Colonic mucosa (tissue), 4 donors: ENCODE results near the gene SNX21. TPM values are rescaled to one million over a fixed set of nuclear protein-coding genes. Genes with fewer than 3 reads are reported as not detected.

Experiments
- DNase-seq: peaks from one replicate; pipeline ENCODE4 v3.0.0-alpha.2; 2020
- H3K27ac ChIP-seq: fragments of 200-600 bp; one replicate; pipeline ENCODE4 v1.8.0; 2021
- H3K27me3 ChIP-seq: fragments of 200-600 bp; one replicate; pipeline ENCODE4 v1.8.0; 2021
- H3K36me3 ChIP-seq: fragments of 200-600 bp; one replicate; pipeline ENCODE4 v1.8.0; 2021
- H3K4me1 ChIP-seq: fragments of 200-600 bp; one replicate; pipeline ENCODE4 v1.8.0; 2021; ENCODE audit warnings: mild to moderate bottlenecking
- H3K4me3 ChIP-seq: fragments of 200-600 bp; one replicate; pipeline ENCODE4 v1.8.0; 2021
- H3K9ac ChIP-seq, 2 donors: one replicate each; pipeline ENCODE4 v1.7.0; 2013; ENCODE audit warnings: control low read depth in 2 of 2, low read depth in 2 of 2, low read length in 2 of 2
- H3K9me3 ChIP-seq: fragments of 200-600 bp; one replicate; pipeline ENCODE4 v1.8.0; 2021
- intact Hi-C: fragments of 100-400 bp; cut with DNase I; formaldehyde crosslinking; loops from one replicate; pipeline ENCODE4 v1.14.1; 2022
- total RNA-seq, 2 donors: library from RNA; stranded (reverse); fragmentation: NEBNext Ultra II Directional in 1 of 2; extraction: Animal tissue kit (Norgen Biotek cat#: 25700) in 1 of 2; gene quantifications; one replicate each; pipeline ENCODE4 v1.2.1, GENCODE V29; 2021
- TF ChIP-seq, protein P1 (sequence below): fragments of 200-600 bp; IDR thresholded peaks from one replicate; pipeline ENCODE4 v1.8.0; 2022; ENCODE audit warnings: antibody characterized with exemption, mild to moderate bottlenecking
- donor health status: healthy.
- donor health status: DM: no; HTN: no; CAD: no.
- donor health status: DM: no; HTN: no; CAD: no.

SNX21 gene
- total RNA-seq, 2 donors from 2014 or later: 11.2 to 12.6 TPM

DNA sequence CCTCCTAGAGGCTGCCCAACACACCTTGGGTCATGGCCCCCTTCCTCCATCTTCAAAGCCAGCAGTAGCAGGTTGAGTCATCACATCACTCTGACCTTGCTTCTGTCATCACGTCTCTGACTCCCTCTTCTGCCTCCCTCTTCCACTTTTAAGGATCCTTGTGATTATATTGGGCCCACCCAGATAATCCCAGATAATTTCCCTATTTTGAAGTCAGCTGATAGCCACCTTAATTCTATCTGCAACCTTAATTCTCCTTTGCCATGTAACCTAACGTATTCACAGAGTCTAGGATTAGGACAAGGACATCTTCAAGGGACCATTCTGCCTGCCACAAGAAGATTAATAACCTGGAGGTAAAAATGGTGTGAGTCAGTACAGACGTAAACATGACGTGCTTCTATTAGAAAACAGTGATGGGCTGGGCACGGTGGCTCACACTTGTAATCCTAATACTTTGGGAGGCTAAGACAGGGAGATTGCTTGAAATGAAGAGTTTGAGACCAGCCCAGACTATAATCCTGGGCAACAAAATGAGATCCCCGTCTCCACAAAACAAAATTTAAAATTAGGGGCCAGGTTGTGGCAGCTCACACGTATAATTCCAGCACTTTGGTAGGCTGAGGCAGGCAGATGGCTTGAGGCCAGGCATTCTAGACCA, 27.1 kb downstream of the SNX21 start:
- Histone ChIP-seq H3K9me3 (no peaks in the 10 kb centered on the region), H3K27ac (peak overlapping the region; percentile 53), H3K27me3 (no peaks in the 10 kb centered on the region), H3K4me1 (peaks cover 17% of the 10 kb centered on the region), H3K9ac (no peak overlapping the region), H3K36me3 (no peaks in the 10 kb centered on the region), H3K4me3 (no peak overlapping the region)
- no peak for DNase-seq
- intact Hi-C loops: no loop called here
- TF ChIP-seq, protein P1, sequence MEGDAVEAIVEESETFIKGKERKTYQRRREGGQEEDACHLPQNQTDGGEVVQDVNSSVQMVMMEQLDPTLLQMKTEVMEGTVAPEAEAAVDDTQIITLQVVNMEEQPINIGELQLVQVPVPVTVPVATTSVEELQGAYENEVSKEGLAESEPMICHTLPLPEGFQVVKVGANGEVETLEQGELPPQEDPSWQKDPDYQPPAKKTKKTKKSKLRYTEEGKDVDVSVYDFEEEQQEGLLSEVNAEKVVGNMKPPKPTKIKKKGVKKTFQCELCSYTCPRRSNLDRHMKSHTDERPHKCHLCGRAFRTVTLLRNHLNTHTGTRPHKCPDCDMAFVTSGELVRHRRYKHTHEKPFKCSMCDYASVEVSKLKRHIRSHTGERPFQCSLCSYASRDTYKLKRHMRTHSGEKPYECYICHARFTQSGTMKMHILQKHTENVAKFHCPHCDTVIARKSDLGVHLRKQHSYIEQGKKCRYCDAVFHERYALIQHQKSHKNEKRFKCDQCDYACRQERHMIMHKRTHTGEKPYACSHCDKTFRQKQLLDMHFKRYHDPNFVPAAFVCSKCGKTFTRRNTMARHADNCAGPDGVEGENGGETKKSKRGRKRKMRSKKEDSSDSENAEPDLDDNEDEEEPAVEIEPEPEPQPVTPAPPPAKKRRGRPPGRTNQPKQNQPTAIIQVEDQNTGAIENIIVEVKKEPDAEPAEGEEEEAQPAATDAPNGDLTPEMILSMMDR: no peak

- Histone ChIP-seq H3K27me3 (no peaks in the 10 kb centered on the region), H3K27ac (peak overlapping the region; percentile 53), H3K4me3 (no peak overlapping the region), H3K36me3 (no peaks in the 10 kb centered on the region), H3K9me3 (no peaks in the 10 kb centered on the region), H3K9ac (no peak overlapping the region), H3K4me1 (peaks cover 11% of the 10 kb centered on the region)
- intact Hi-C loops: no loop called here
- DNase-seq: peak; percentile 35
- TF ChIP-seq, protein P1: no peak
Observed at GRCh38 chr20:45861221-45862075, 27.8 kb downstream of the SNX21 start.

DNA sequence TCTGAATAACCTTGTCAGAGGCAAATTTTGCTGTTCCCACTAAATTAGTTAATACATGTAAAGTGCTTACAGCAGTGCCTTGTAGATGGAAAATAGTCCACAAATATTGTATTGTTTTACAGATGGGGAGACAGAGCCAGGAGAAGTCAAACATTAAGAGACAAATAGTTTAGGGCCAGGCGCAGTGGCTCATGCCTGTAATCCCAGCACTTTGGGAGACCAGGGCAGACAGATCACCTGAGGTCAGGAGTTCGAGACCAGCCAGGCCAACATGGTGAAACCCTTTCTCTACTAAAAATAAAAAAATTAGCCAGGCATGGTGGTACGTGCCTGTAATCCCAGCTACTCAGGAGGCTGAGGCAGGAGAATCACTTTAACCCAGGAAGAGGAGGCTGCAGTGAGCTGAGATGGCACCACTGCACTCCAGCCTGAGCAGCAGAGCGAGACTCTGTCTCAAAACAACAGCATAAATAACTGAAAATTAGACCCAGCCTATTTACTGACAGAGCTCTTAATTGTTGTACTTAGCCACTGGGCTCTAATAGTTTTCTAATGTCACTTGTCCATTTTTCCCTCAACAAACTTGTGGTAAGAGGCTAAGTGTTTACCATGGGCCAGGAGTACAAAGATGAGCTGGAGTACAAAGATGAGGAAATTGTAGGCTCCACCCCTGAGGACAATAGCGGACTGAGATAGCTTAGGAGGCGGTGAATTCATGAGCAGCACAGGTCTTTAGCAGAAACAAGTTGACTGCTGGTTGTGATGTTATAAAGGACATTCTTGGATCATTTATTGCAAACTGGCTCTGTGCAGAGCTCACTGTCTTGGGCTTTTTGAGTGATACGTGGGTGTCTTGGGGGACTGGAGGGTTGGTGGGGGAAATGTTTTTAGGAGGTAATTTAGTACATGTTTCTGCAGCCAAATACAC, 30.2 kb downstream of the SNX21 start:
- TF ChIP-seq, protein P1: no peak
- no peak overlapping the region for H3K4me3 ChIP-seq
- H3K9me3 ChIP-seq: no peaks in the 10 kb centered on the region
- DNase-seq: peak; percentile 44
- peaks cover 6% of the 10 kb centered on the region for H3K4me1 ChIP-seq
- H3K27ac ChIP-seq: peak overlapping the region; percentile 53
- H3K36me3 ChIP-seq: no peaks in the 10 kb centered on the region
- intact Hi-C loops: no loop called here
- no peaks in the 10 kb centered on the region for H3K27me3 ChIP-seq
- H3K9ac ChIP-seq: no peak overlapping the region

- intact Hi-C loops: no loop called here
- no peaks in the 10 kb centered on the region for H3K4me1 ChIP-seq
- no peaks in the 10 kb centered on the region for H3K27me3 ChIP-seq
- H3K9me3 ChIP-seq: no peaks in the 10 kb centered on the region
- H3K27ac ChIP-seq: peak overlapping the region; percentile 54
- no peak overlapping the region for H3K9ac ChIP-seq
- H3K36me3 ChIP-seq: no peaks in the 10 kb centered on the region
- TF ChIP-seq, protein P1: no peak
- DNase-seq: no peak
- no peak overlapping the region for H3K4me3 ChIP-seq
Observed at GRCh38 chr20:45866454-45866853, 32.9 kb downstream of the SNX21 start.

- intact Hi-C loops: no loop called here
- no peak for DNase-seq
- Histone ChIP-seq H3K27ac (peak overlapping the region; percentile 54), H3K4me3 (no peak overlapping the region), H3K36me3 (no peaks in the 10 kb centered on the region), H3K27me3 (no peaks in the 10 kb centered on the region), H3K4me1 (no peaks in the 10 kb centered on the region), H3K9me3 (no peaks in the 10 kb centered on the region), H3K9ac (peak overlapping the region in 1 of 2 donors; percentile 34)
- TF ChIP-seq, protein P1: no peak
Observed at GRCh38 chr20:45867136-45867818, 33.7 kb downstream of the SNX21 start.
